Measurements from ENCODE around the gene ARTN. TPM values are rescaled to one million over a fixed set of nuclear protein-coding genes. Genes with fewer than 3 reads are reported as not detected.

ARTN gene
- total RNA-seq, 1 donor from 2014 or later: 1.6 TPM

GRCh38 chr1:43913666-43914360 is 19.8 kb upstream of the ARTN start:
- Mint-ChIP-seq H3K4me1 (peaks cover 13% of the 10 kb centered on the region), H3K27me3 (ENCODE audit: low read depth) (no peaks in the 10 kb centered on the region), H3K36me3 (no peaks in the 10 kb centered on the region), H3K4me3 (no peak overlapping the region), H3K27ac (no peak overlapping the region), H3K9me3 (no peaks in the 10 kb centered on the region)
- no peak for DNase-seq (ENCODE audit: low spot score in 2 of 2, unreplicated experiment in 2 of 2)
- TF ChIP-seq CTCF (IDR thresholded peaks at IDR 0.05; ENCODE audit: unreplicated experiment): no peak

- peaks cover 13% of the 10 kb centered on the region for H3K4me1 Mint-ChIP-seq
- no peak overlapping the region for H3K4me3 Mint-ChIP-seq
- H3K36me3 Mint-ChIP-seq: no peaks in the 10 kb centered on the region
- DNase-seq (ENCODE audit: low spot score in 2 of 2, unreplicated experiment in 2 of 2): no peak
- no peaks in the 10 kb centered on the region for H3K27me3 Mint-ChIP-seq (ENCODE audit: low read depth)
- TF ChIP-seq CTCF (IDR thresholded peaks at IDR 0.05; ENCODE audit: unreplicated experiment): no peak
- no peaks in the 10 kb centered on the region for H3K9me3 Mint-ChIP-seq
- no peak overlapping the region for H3K27ac Mint-ChIP-seq
Measured at GRCh38 chr1:43914576-43915525, 18.8 kb upstream of the ARTN start.

- H3K27me3 Mint-ChIP-seq (ENCODE audit: low read depth): no peaks in the 10 kb centered on the region
- H3K9me3 Mint-ChIP-seq: no peaks in the 10 kb centered on the region
- no peak overlapping the region for H3K4me3 Mint-ChIP-seq
- DNase-seq (ENCODE audit: low spot score in 2 of 2, unreplicated experiment in 2 of 2): no peak
- H3K36me3 Mint-ChIP-seq: peaks cover 6% of the 10 kb centered on the region
- H3K4me1 Mint-ChIP-seq: no peaks in the 10 kb centered on the region
- TF ChIP-seq CTCF (IDR thresholded peaks at IDR 0.05; ENCODE audit: unreplicated experiment): no peak
- H3K27ac Mint-ChIP-seq: no peak overlapping the region
Measured at GRCh38 chr1:43919906-43920305, 13.7 kb upstream of the ARTN start.

- H3K27ac Mint-ChIP-seq: no peak overlapping the region
- no peaks in the 10 kb centered on the region for H3K27me3 Mint-ChIP-seq (ENCODE audit: low read depth)
Measured at GRCh38 chr1:43921022-43921421, 12.6 kb upstream of the ARTN start.

GRCh38 chr1:43924516-43924915 is 9.1 kb upstream of the ARTN start:
- no peaks in the 10 kb centered on the region for H3K27me3 Mint-ChIP-seq (ENCODE audit: low read depth)
- DNase-seq (ENCODE audit: low spot score in 2 of 2, unreplicated experiment in 2 of 2): no peak
- no peaks in the 10 kb centered on the region for H3K4me1 Mint-ChIP-seq
- no peak overlapping the region for H3K4me3 Mint-ChIP-seq
- peaks cover 21% of the 10 kb centered on the region for H3K36me3 Mint-ChIP-seq
- no peak for TF ChIP-seq CTCF (IDR thresholded peaks at IDR 0.05; ENCODE audit: unreplicated experiment)
- H3K27ac Mint-ChIP-seq: no peak overlapping the region
- no peaks in the 10 kb centered on the region for H3K9me3 Mint-ChIP-seq

More at GRCh38 chr1:43921022-43921421, 12.6 kb upstream of the ARTN start:
- Mint-ChIP-seq H3K9me3 (no peaks in the 10 kb centered on the region), H3K36me3 (peaks cover 15% of the 10 kb centered on the region), H3K4me1 (no peaks in the 10 kb centered on the region), H3K4me3 (no peak overlapping the region)
- no peak for DNase-seq (ENCODE audit: low spot score in 2 of 2, unreplicated experiment in 2 of 2)
- TF ChIP-seq CTCF (IDR thresholded peaks at IDR 0.05; ENCODE audit: unreplicated experiment): no peak
